Stimulated activated naive CD8-positive, alpha-beta T cell treated with anti-CD3 and anti-CD28 coated beads, Interleukin-15, Interleukin-2, amounts not matched to agents 100 U/mL and 50 U/mL, for 24 hours (primary cell): ENCODE measurements around the gene FAM241B.

Experiments
- ATAC-seq: fragments of 150-1000 bp; cut with Tn5 transposase; one replicate; pipeline ENCODE4 v1.10.0; 2021
- DNase-seq: peaks from one replicate; pipeline ENCODE4 v3.0.0; 2021

FAM241B gene

GRCh38 chr10:69666756-69667155 lies 36.7 kb downstream of the FAM241B start:
- ATAC-seq (no peak), DNase-seq (no peak)

- ATAC-seq, result no peak
- DNase-seq, result no peak
Observed at GRCh38 chr10:69668721-69669120, 38.7 kb downstream of the FAM241B start.

GRCh38 chr10:69669409-69669808 lies 39.4 kb downstream of the FAM241B start:
- no peak for DNase-seq
- no peak for ATAC-seq

- DNase-seq, result no peak
- ATAC-seq, result no peak
Observed at GRCh38 chr10:69673521-69673920, 43.5 kb downstream of the FAM241B start.

- ATAC-seq (no peak), DNase-seq (no peak)
Observed at GRCh38 chr10:69674786-69675185, 44.7 kb downstream of the FAM241B start.

GRCh38 chr10:69676301-69676700 lies 46.3 kb downstream of the FAM241B start:
- ATAC-seq (no peak), DNase-seq (no peak)

- no peak for ATAC-seq
- no peak for DNase-seq
Observed at GRCh38 chr10:69677985-69678654, 48.1 kb downstream of the FAM241B start.

- DNase-seq (no peak), ATAC-seq (no peak)
Observed at GRCh38 chr10:69679736-69680135, 49.7 kb downstream of the FAM241B start.

- DNase-seq, result no peak
- no peak for ATAC-seq
Observed at GRCh38 chr10:69680610-69681009, 50.6 kb downstream of the FAM241B start.

GRCh38 chr10:69681436-69681835 lies 51.4 kb downstream of the FAM241B start:
- DNase-seq (no peak), ATAC-seq (no peak)

GRCh38 chr10:69682955-69683474 lies 53.0 kb downstream of the FAM241B start:
- DNase-seq (no peak), ATAC-seq (no peak)
